22Rv1 (cell line): Measurements from ENCODE around the gene C2orf92.

Source experiments
- H3K27ac ChIP-seq: fragments of 450-650 bp; 2 replicates; pipeline ENCODE4 v1.5.1; 2017
- CTCF ChIP-seq: fragments of 450-650 bp; IDR thresholded peaks from 2 replicates; pipeline ENCODE4 v1.5.1; 2017; ENCODE audit warnings: mild to moderate bottlenecking
- ZFX ChIP-seq: fragments of 450-650 bp; IDR thresholded peaks from 2 replicates; pipeline ENCODE4 v1.6.1; 2017; ENCODE audit warnings: antibody characterized with exemption, borderline replicate concordance

The C2orf92 gene

GRCh38 chr2:97688062-97688827, 18.7 kb downstream of the C2orf92 start:
- H3K27ac ChIP-seq, result no peak overlapping the region
- no peak for TF ChIP-seq ZFX
- no peak for TF ChIP-seq CTCF

GRCh38 chr2:97691166-97691565, 21.7 kb downstream of the C2orf92 start:
- TF ChIP-seq ZFX, result no peak
- no peak for TF ChIP-seq CTCF

GRCh38 chr2:97693476-97693875, 24.0 kb downstream of the C2orf92 start:
- no peak for TF ChIP-seq CTCF
- no peak for TF ChIP-seq ZFX
- H3K27ac ChIP-seq, result no peak overlapping the region

More at GRCh38 chr2:97691166-97691565, 21.7 kb downstream of the C2orf92 start:
- no peak overlapping the region for H3K27ac ChIP-seq

- H3K27ac ChIP-seq, result no peak overlapping the region
- TF ChIP-seq CTCF (no peak), ZFX (no peak)
These were observed 26.2 kb downstream of the C2orf92 start for GRCh38 chr2:97695744-97696143.

- TF ChIP-seq CTCF (peak; percentile 94), ZFX (no peak)
- H3K27ac ChIP-seq, result no peak overlapping the region
These were observed 28.0 kb downstream of the C2orf92 start for GRCh38 chr2:97697252-97698235.

- no peak for TF ChIP-seq ZFX
- no peak for TF ChIP-seq CTCF
- no peak overlapping the region for H3K27ac ChIP-seq
These were observed 29.0 kb downstream of the C2orf92 start for GRCh38 chr2:97698530-97698929.
